Heart right ventricle (tissue), 16 donors: ENCODE data around the gene SLC30A2. TPM values are rescaled to one million over a fixed set of nuclear protein-coding genes. Genes with fewer than 3 reads are reported as not detected.

ENCODE experiments used
- ATAC-seq, 8 donors: fragments of 200-7000 bp; cut with Tn5 transposase; one replicate each; pipeline ENCODE4 v1.9.1; 2020; ENCODE audit warnings: mild to moderate bottlenecking in 8 of 8, moderate library complexity in 8 of 8, moderate number of reproducible peaks in 1 of 8
- DNase-seq, 2 donors: peaks; one replicate each; pipeline ENCODE4 v3.0.0-alpha.2; 2020
- H3K27ac ChIP-seq, 10 donors: fragments of 200-600 bp; sonication (generic) in 2 of 10; one replicate each; pipeline versions ENCODE4 v1.5.0 to v1.8.0; 2020 to 2022; ENCODE audit warnings: mild to moderate bottlenecking in 3 of 10
- H3K27me3 ChIP-seq, 7 donors: fragments of 200-600 bp; one replicate each; pipeline ENCODE4 v1.8.0; 2021 to 2022; ENCODE audit warnings: mild to moderate bottlenecking in 2 of 7
- H3K36me3 ChIP-seq, 9 donors: fragments of 200-600 bp; sonication (generic) in 1 of 9; one replicate each; pipeline versions ENCODE4 v1.5.0 to v1.8.0; 2020 to 2022; ENCODE audit warnings: mild to moderate bottlenecking in 2 of 9
- H3K4me1 ChIP-seq, 9 donors: fragments of 200-600 bp; sonication (generic) in 1 of 9; one replicate each; pipeline versions ENCODE4 v1.5.0 to v1.8.0; 2020 to 2022; ENCODE audit warnings: mild to moderate bottlenecking in 4 of 9
- H3K4me3 ChIP-seq, 10 donors: fragments of 200-600 bp; sonication (generic) in 2 of 10; one replicate each; pipeline versions ENCODE4 v1.5.0 to v1.8.0; 2020 to 2022; ENCODE audit warnings: mild to moderate bottlenecking in 7 of 10, moderate library complexity in 2 of 10
- H3K9me3 ChIP-seq, 11 donors: fragments of 200-600 bp in 10 of 11; sonication (generic) in 2 of 11; one replicate each; pipeline versions ENCODE4 v1.5.0 to v1.8.0; 2013 to 2022; ENCODE audit warnings: mild to moderate bottlenecking in 2 of 11, control low read depth in 1 of 11, moderate library complexity in 1 of 11
- CTCF ChIP-seq, 9 donors: fragments of 200-600 bp; sonication (generic) in 2 of 9; IDR thresholded peaks; one replicate each; pipeline versions ENCODE4 v1.5.0 to v1.8.0; 2021 to 2022; ENCODE audit warnings: antibody characterized with exemption in 9 of 9, mild to moderate bottlenecking in 5 of 9, moderate library complexity in 1 of 9
- WGBS, 2 donors: extraction: QIAGEN DNeasy Blood & Tissue Kit; methylation state at CpG; one replicate each; pipeline ENCODE4 v1.1.7; 2013; ENCODE audit warnings: inconsistent platforms in 1 of 2; 5-methylcytosine and 5-hydroxymethylcytosine counted together
- intact Hi-C, 10 donors: fragments of 100-400 bp; cut with DNase I; formaldehyde crosslinking; loops; one replicate each; pipeline versions ENCODE4 v1.11.1 to v1.14.2; 2022
- polyA plus RNA-seq, 2 donors: library from polyadenylated mRNA; stranded (reverse); fragments of 200-250 nt; gene quantifications; one replicate each; pipeline ENCODE4 v1.2.3, GENCODE V29; 2013
- total RNA-seq, 10 donors: library from RNA; stranded (reverse); fragmentation: NEBNext Ultra II Directional in 3 of 10; extraction: Animal tissue kit (Norgen Biotek cat#: 25700) in 3 of 10; gene quantifications; one replicate each; pipeline versions ENCODE4 v1.2.1 to v1.2.4, GENCODE V29; 2021 to 2023
- donor health status: Arrhythmogenic right ventricular cardiomyopathy.
- donor health status: ischemic (EF 13 %, LVEDD 7.1; RV severe dilation, severe dysfunction).
- donor health status: healthy with polysubstance abuse.
- donor health status: DM: no; HTN: yes; CAD: no.
- donor health status: DM: no; HTN: no; CAD: no.
- donor health status: ischemic (EF 25% LVEDD 6.9; RV normal size, moderate dysfunction).
- donor health status: ischemic (EF 25% LVEDD 5.7; RV mildly dilated, moderate dysfunction).
- donor health status: healthy.
- donor health status: DM: yes; HTN: yes; CAD: no.
- donor health status: Ischemic cardiomyopathy.
- donor health status: ischemic (EF 35%, LVEDD 5.7; RV mildly dilated, moderate dysfunction).
- donor health status: nonischemic (EF 11% LVEDD 7.7; RV severe dilation, severe dysfunction).
- donor health status: DM: yes; HTN: yes; CAD: no.
- donor health status: PGD.
- donor health status: ischemic (EF 29% LVEDD 5.4; RV normal size, mild dysfunction).
- donor health status: nonischemic (EF 23%, LVEDD 6.1; RV moderate dilation, normal function).

Gene SLC30A2
- total and polyA plus RNA-seq, 12 donors = 0.97 to 14.4 (median 6.2) TPM

- Histone ChIP-seq H3K36me3 (no peaks in the 10 kb centered on the region), H3K4me3 (peak overlapping the region; percentile 34 to 88 (median 65)), H3K4me1 (peaks cover 4 to 37% (median 20%) of the 10 kb centered on the region in 9 donors), H3K27me3 (no peaks in the 10 kb centered on the region), H3K9me3 (no peaks in the 10 kb centered on the region), H3K27ac (peak overlapping the region; percentile 19 to 89 (median 86))
- WGBS, 2 donors = 1 to 2% methylated on average over 13 of the region's 13 CpGs
- DNase-seq = no peak
- TF ChIP-seq CTCF (IDR thresholded peaks at IDR 0.05) = no peak
- intact Hi-C loops = loop anchor here in 2 of 10 donors (5.0 kb wide), 1 partner anchor 100 kb away; no protein-coding TSS in a partner anchor
- ATAC-seq = peak in 4 of 8 donors; percentile 0 to 32 (median 16)
These were observed 48.7 kb downstream of the SLC30A2 start for GRCh38 chr1:25996966-25997827.

- intact Hi-C loops = loop anchor here in 2 of 10 donors (5.0 kb wide), 1 partner anchor 97 kb away; no protein-coding TSS in a partner anchor
- DNase-seq (no peak), ATAC-seq (no peak)
- Histone ChIP-seq H3K27ac (no peak overlapping the region), H3K4me3 (no peak overlapping the region), H3K36me3 (peaks cover 0 to 4% (median 0%) of the 10 kb centered on the region in 9 donors), H3K4me1 (peaks cover 7 to 53% (median 42%) of the 10 kb centered on the region in 9 donors), H3K27me3 (no peaks in the 10 kb centered on the region), H3K9me3 (no peaks in the 10 kb centered on the region)
- TF ChIP-seq CTCF (IDR thresholded peaks at IDR 0.05) = no peak
- WGBS, 2 donors = 93 to 99% methylated on average over 3 of the region's 3 CpGs
These were observed 51.3 kb downstream of the SLC30A2 start for GRCh38 chr1:25994402-25995150.

GRCh38 chr1:25993197-25993951 is 52.5 kb downstream of the SLC30A2 start:
- intact Hi-C loops = no loop called here
- no peak for ATAC-seq
- 75% methylated on average over 8 of the region's 8 CpGs for WGBS, 2 donors
- peaks cover 0 to 10% (median 4%) of the 10 kb centered on the region in 9 donors for H3K36me3 ChIP-seq
- no peaks in the 10 kb centered on the region for H3K9me3 ChIP-seq
- H3K4me1 ChIP-seq = peaks cover 7 to 58% (median 39%) of the 10 kb centered on the region in 9 donors
- no peak overlapping the region for H3K4me3 ChIP-seq
- H3K27ac ChIP-seq = no peak overlapping the region
- TF ChIP-seq CTCF (IDR thresholded peaks at IDR 0.05) = no peak
- no peak for DNase-seq
- H3K27me3 ChIP-seq = no peaks in the 10 kb centered on the region
